Pons (tissue), 1 donor: ENCODE data around the gene MESD.

Experiments
- DNase-seq: peaks from one replicate; pipeline ENCODE4 v3.0.0-alpha.2; 2016; ENCODE audit warnings: low spot score

The MESD gene

GRCh38 chr15:81015621-81016488, 26.2 kb upstream of the MESD start:
- DNase-seq, result peak; percentile 97

DNA sequence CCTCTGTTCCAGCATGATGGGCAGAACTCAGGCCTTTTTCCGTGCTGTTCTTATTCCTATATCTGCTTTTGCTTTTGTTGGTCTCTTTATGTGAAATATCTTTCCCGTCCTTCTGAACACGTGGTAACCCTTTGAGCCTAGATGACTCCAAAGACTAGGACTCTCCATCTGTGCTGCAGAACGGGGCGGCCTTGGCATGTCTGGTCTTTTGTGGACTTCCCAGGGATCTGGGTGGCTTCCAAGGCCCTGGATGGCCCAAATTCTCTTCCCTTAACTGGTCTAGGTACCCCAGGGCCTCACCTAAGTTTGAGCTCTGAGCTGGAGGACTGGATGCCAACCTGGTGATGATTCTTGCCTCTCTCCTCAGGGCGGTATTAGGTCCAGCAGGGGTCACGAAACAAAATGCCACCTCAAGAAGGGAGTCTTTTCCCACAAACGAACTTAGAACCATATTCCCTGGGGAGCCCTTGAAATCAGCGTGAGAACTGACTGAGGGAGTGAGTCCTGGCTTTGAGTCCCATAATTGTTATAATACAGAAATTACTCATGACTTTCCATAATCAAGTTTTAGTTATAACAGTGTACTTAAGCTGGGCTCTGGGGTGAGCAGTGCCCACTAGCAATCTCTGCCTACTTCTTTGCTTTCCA, 25.0 kb upstream of the MESD start:
- no peak for DNase-seq

DNA sequence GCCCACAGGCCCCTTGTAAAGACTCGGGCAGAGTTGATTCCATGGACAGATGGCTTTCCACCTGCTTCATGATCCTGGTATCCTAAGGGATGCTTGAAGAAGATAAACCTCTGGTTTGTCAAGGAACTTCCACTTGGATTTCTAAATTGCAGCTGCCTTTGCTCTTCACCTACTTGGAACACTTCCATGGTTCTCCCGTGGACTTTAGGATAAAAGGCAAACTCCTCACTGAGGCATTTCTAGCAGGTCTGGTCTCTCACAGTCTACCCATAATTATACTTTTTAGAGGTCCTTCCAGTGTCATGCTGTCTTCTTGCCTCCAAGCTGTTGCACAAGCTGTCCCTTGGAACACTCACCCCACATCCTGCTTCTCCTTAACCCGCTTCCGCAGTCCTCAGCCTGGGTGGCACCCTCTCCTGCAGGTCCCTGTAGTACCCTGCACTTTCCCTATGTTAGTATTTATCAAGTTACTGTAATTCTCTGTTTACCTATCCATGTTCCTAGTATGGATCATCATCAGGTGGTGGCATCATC, 23.8 kb upstream of the MESD start:
- no peak for DNase-seq

GRCh38 chr15:81012588-81012987, 23.0 kb upstream of the MESD start:
- DNase-seq, result no peak

DNA sequence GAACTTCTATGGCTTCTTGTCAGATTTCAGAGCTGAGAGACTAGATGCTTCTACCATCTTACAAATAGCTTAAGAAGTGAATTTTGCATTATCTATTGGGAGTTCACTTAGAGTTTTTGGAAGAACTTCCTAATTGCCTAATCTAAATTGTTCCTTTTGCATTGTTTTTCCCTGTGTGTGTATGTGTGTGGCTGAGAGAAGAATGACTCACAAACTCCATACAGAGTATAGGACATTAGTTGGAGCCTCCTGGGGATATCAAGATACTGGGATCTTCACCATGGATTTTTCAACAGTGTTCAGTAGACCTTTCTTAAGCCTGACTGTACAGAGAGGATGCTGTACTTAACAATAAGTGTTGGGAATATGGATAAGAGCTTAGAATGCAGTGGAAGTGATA, 22.0 kb upstream of the MESD start:
- DNase-seq, result no peak

- peak; percentile 71 for DNase-seq
These were observed 20.5 kb upstream of the MESD start for GRCh38 chr15:81010086-81010485.

DNA sequence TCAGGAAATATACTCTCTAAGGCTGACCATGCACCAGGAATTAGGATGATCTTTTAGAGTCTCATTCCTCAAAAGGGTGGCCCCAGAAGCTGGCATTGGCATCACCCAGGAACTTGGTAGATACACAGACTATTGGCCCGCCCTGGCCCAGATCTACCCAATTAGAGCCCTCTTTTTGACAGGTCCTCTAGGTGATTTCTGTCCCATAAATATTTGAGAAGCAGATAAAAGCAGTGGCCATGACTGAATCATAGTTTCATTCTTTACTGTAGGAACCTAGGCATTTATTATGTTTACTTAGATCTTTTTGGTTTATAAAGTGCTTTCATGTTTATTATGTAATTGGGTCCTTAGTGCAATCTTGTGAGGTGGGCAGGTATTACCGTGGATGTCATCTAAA, 18.7 kb upstream of the MESD start:
- DNase-seq, result no peak

- no peak for DNase-seq
These were observed 17.9 kb upstream of the MESD start for GRCh38 chr15:81007428-81008064.

DNA sequence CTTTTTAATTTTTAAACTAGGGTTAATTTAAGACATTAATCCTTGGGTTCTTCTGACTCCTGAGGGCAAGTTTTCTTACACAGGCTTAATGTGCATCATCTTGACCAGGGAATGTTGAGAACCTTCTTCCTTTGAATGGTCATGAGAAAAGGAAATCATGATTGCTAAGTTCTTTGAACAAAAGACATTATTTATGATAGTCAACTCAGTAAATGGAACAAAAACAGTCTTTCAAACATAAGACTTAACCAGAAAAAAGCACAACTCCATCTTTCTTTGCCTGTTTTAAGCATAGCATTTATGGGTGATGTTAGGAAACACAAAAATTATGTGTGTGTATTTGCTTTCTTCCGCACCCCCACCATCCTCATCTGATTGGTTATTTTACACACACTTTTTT, 16.5 kb upstream of the MESD start:
- peak; percentile 31 for DNase-seq

GRCh38 chr15:81003097-81003350, 13.4 kb upstream of the MESD start:
- no peak for DNase-seq

GRCh38 chr15:81002331-81003096, 12.9 kb upstream of the MESD start:
- DNase-seq, result no peak

DNA sequence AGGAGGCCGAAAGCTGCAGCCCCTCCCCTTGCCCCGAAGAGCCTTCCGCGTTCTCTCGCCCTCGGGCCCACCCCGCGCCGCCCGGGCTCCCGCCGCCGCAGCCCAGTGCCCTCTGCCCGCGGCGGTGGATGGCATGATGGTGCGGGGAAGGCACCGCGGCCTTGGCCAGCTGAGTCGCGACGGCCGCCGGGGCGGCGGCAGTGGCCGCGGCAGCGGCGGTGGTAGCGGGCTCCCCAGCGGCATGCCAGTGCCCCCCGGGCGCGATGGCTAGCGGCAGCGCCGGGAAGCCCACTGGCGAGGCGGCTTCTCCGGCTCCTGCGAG, 12.4 kb upstream of the MESD start:
- DNase-seq, result no peak

GRCh38 chr15:81001152-81002008, 11.8 kb upstream of the MESD start:
- DNase-seq, result no peak

DNA sequence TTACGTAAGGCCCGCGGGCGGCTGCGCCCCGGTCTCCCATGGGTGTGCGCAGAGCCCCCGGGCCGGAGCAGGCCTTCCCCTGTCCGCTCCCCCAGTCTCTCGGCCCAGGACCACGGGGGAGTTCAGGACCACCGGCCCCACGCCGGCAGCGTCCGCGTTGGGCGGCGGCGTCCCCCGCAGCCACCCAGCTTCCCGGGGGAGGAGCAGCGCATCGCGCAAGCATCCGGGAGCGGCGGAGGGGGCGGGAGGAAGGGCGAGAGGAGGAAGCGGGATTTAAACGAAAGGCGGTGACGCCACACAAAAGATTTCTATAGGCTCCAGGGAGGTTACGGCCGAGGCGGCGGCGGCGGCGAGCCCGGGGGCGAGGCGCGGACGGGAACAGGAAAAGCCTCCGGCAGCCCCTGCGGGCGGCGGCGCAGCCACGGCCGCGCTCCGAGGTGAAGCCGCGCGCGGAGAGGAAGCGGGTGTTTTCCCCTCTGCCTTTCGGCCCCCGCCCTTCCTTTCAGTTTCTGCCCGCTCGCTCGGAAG, 11.1 kb upstream of the MESD start, which contains the start of gene TLNRD1:
Gene TLNRD1 (plus strand): TSS at position 300 of the 528 bp plus-strand sequence. CDS start 1,349 bp downstream, outside the sequence.
- peak; percentile 83 for DNase-seq

GRCh38 chr15:81000144-81000623, 10.6 kb upstream of the MESD start:
- no peak for DNase-seq

GRCh38 chr15:80999623-81000036, 10.0 kb upstream of the MESD start:
- DNase-seq, result no peak

DNA sequence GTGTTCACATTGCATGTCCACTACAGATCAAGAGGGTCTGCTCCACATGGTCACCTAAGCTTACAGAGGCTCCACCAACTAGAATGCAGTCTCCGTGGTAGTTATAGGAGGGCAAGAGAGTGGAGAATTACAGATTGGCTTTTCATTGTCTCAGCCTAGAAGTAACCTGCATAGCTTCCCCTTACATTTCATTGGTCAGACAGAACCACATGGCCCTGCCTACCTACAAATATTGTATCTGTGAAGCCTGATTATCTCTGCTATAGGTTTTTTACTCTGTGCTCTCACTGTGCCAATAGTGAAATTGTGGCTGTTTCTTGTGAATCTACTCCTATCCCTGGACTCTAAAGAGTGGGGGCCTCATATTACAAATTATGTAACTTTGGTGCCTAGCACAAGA, 8.6 kb upstream of the MESD start:
- no peak for DNase-seq

- DNase-seq, result no peak
These were observed 8.1 kb upstream of the MESD start for GRCh38 chr15:80997692-80998091.

DNA sequence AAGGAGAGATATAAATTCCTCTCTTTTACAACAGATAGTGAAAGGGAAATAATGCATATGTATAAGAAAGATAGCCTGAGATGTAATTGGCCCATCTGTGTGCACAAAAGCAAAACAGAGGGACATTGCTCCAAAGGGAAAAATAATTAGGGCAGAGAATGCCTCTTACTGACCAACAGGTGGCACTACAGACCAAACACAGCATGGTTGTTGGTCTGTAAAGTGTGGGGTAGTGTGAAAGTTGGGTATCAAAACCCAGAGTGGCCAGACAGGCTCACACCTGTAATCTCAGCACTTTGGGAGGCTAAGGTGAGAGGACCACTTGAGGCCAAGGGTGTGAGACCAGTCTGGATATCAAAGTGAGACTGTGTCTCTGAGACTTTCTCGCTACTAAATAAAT, 6.6 kb upstream of the MESD start:
- DNase-seq, result peak; percentile 36

GRCh38 chr15:80992441-80992840, 2.8 kb upstream of the MESD start:
- DNase-seq, result no peak

DNA sequence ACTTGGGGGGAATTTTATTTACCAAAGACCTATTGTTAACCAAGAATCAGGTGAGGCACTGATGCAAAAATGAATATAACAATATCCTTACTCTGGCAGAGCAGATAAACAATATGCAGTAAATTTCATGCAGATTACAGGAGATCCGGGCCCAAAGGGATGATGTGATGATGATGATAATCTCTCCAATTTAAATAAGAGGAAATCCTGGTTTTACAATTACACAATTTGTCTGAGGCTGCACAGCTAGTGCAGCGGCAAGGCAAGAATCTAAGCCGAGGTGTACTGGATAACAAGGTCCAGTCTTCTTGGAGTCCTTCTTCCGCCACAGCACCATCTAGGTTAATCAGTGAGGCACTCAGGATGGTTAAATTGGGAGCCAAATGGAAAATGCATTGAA, 2.4 kb upstream of the MESD start:
- no peak for DNase-seq
